SU-DHL-6 (cell line): ENCODE measurements around the gene RAI1.

Experiments
- H2AFZ ChIP-seq: fragments of 200-600 bp; sonication (generic); 2 replicates; pipeline ENCODE4 v1.6.1; 2014; ENCODE audit warnings: low read depth, mild to moderate bottlenecking, moderate library complexity, mixed read lengths, antibody characterized with exemption, low read length; ENCODE audit not compliant: severe bottlenecking
- H3F3A ChIP-seq: fragments of 200-600 bp; shearing (Covaris generic); 2 replicates; pipeline ENCODE4 v1.6.0; 2016; ENCODE audit warnings: antibody characterized with exemption, mild to moderate bottlenecking; ENCODE audit not compliant: insufficient read depth
- H3K27ac ChIP-seq: fragments of 200-600 bp; sonication (generic); 2 replicates; pipeline ENCODE4 v1.5.1; 2016; ENCODE audit warnings: low read depth, mild to moderate bottlenecking, low read length, moderate library complexity, mixed read lengths
- H3K27me3 ChIP-seq: fragments of 200-600 bp; sonication (generic), shearing (Covaris generic); 2 replicates; pipeline ENCODE4 v1.6.0; 2014; ENCODE audit warnings: mild to moderate bottlenecking, low read length
- H3K36me3 ChIP-seq: fragments of 200-600 bp; sonication (generic); 2 replicates; pipeline ENCODE4 v1.6.1; 2014; ENCODE audit warnings: mild to moderate bottlenecking, low read length, mixed read lengths
- H3K4me2 ChIP-seq: fragments of 300-600, 200-600 bp; shearing (Covaris generic), sonication (generic); 2 replicates; pipeline ENCODE4 v1.6.0; 2014; ENCODE audit warnings: low read length, low read depth, mild to moderate bottlenecking; ENCODE audit not compliant: poor library complexity, severe bottlenecking
- H3K4me3 ChIP-seq: fragments of 200-600 bp; sonication (generic); 2 replicates; pipeline ENCODE4 v1.5.1; 2014; ENCODE audit warnings: antibody characterized with exemption, low read length, mild to moderate bottlenecking, mixed read lengths; ENCODE audit not compliant: insufficient read depth, poor library complexity, severe bottlenecking
- H3K79me2 ChIP-seq: fragments of 200-600 bp; sonication (generic); 2 replicates; pipeline ENCODE4 v1.6.1; 2014; ENCODE audit warnings: mild to moderate bottlenecking, low read length, moderate library complexity; ENCODE audit not compliant: insufficient read depth
- H3K9ac ChIP-seq: fragments of 200-600 bp; sonication (generic); 2 replicates; pipeline ENCODE4 v1.7.0; 2014; ENCODE audit warnings: mild to moderate bottlenecking, low read length
- H3K9me2 ChIP-seq: fragments of 200-600 bp; sonication (generic); replicated peaks from 2 replicates; pipeline ENCODE4 v1.6.1; 2014; ENCODE audit warnings: low read length; ENCODE audit not compliant: insufficient read depth
- H3K9me3 ChIP-seq: fragments of 200-600 bp; sonication (generic); 2 replicates; pipeline ENCODE4 v1.6.1; 2014; ENCODE audit warnings: low read length, mixed read lengths; ENCODE audit not compliant: insufficient read depth
- H4K20me1 ChIP-seq: fragments of 200-600 bp; sonication (generic); 2 replicates; pipeline ENCODE4 v1.6.1; 2014; ENCODE audit warnings: low read depth, mild to moderate bottlenecking, antibody characterized with exemption, low read length, moderate library complexity, mixed read lengths
- CTCF ChIP-seq: fragments of 200-600 bp; sonication (generic); IDR thresholded peaks from one replicate; pipeline ENCODE4 v1.5.1; 2017; ENCODE audit warnings: antibody characterized with exemption, mild to moderate bottlenecking, low read length, moderate library complexity; ENCODE audit not compliant: insufficient read depth, poor library complexity, severe bottlenecking
- EZH2phosphoT487 ChIP-seq: fragments of 200-600 bp; sonication (generic), shearing (Covaris generic); conservative IDR thresholded peaks from 2 replicates; pipeline ENCODE4 v1.6.1; 2018; ENCODE audit warnings: mild to moderate bottlenecking, antibody characterized with exemption, low read length, moderate library complexity, mixed read lengths

Gene RAI1

GRCh38 chr17:17823433-17824118 lies 142.3 kb downstream of the RAI1 start:
- TF ChIP-seq CTCF (no peak), EZH2phosphoT487 (no peak)
- peak overlapping the region; percentile 81 for H3K27ac ChIP-seq
- no peak overlapping the region for H2AFZ ChIP-seq
- H3F3A ChIP-seq, result peaks cover 4% of the 10 kb centered on the region; the same call in 1 of the 2 replicates
- no peaks in the 10 kb centered on the region for H3K36me3 ChIP-seq
- H3K9ac ChIP-seq, result peak overlapping the region; percentile 68
- peak overlapping the region; percentile 68 for H3K4me3 ChIP-seq
- H3K9me2 ChIP-seq, result no peaks in the 10 kb centered on the region
- H3K9me3 ChIP-seq, result no peaks in the 10 kb centered on the region
- no peaks in the 10 kb centered on the region for H3K27me3 ChIP-seq
- peaks cover 29% of the 10 kb centered on the region for H3K79me2 ChIP-seq
- H3K4me2 ChIP-seq, result peak overlapping the region; percentile 97
- no peaks in the 10 kb centered on the region for H4K20me1 ChIP-seq

DNA sequence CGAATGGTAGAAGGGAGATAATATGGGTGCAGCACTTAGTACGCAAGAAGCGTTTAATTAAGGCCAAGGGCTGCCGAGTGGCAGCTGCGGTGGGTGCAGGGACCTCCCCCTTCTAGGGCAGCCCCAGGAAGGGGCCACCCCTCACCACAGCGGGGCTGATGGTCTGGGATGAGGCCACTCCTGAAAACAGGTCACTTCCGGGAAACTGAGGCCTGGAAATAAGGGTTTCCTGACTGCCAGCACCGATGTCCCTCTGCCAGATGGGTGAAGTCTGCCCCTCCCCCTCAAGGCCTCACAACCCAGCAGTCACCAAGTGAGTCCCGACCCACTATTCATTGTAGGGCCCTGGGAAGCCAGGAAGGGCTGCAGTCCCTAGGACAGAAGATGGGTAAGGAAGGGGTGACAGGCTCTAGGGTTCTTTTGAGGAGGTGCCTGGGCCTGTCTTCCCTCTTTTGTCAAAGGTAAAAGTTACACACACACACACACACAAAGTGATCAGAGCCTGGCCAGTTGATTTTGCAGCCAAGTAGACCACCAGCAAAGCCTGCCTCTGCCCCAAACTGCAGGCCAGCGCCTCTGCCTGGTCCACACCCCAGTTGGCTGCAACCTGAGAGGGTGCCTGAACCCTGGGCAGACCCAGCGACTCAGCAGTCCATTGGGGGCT lies 143.0 kb downstream of the RAI1 start:
- Histone ChIP-seq H3K27me3 (no peaks in the 10 kb centered on the region), H4K20me1 (no peaks in the 10 kb centered on the region), H3K36me3 (no peaks in the 10 kb centered on the region), H3K9me3 (no peaks in the 10 kb centered on the region), H3K4me2 (peak overlapping the region; percentile 58), H3K27ac (peak overlapping the region; percentile 81), H3K9me2 (no peaks in the 10 kb centered on the region), H3K9ac (peak overlapping the region; percentile 47), H3K4me3 (peak overlapping the region; percentile 33), H3K79me2 (peaks cover 29% of the 10 kb centered on the region), H3F3A (peaks cover 4% of the 10 kb centered on the region; the same call in 1 of the 2 replicates), H2AFZ (no peak overlapping the region)
- TF ChIP-seq EZH2phosphoT487 (no peak), CTCF (no peak)

GRCh38 chr17:17824783-17825614 lies 143.7 kb downstream of the RAI1 start:
- Histone ChIP-seq H3K27ac (peak overlapping the region; percentile 81), H3F3A (peaks cover 4% of the 10 kb centered on the region; the same call in 1 of the 2 replicates), H2AFZ (no peak overlapping the region), H3K4me2 (no peak overlapping the region), H4K20me1 (no peaks in the 10 kb centered on the region), H3K9me3 (no peaks in the 10 kb centered on the region), H3K4me3 (no peak overlapping the region), H3K36me3 (no peaks in the 10 kb centered on the region), H3K9ac (no peak overlapping the region), H3K79me2 (peaks cover 30% of the 10 kb centered on the region), H3K27me3 (no peaks in the 10 kb centered on the region), H3K9me2 (no peaks in the 10 kb centered on the region)
- TF ChIP-seq CTCF (no peak), EZH2phosphoT487 (no peak)
